Forelimb muscle (tissue), 1 donor: ENCODE results near the gene ANXA5. TPM values are rescaled to one million over a fixed set of nuclear protein-coding genes. Genes with fewer than 3 reads are reported as not detected.
A peak's percentile ranks its signal among the peaks of the same experiment; 100 is the strongest.
"Not testable (repeated sequence)": the region's sequence is repeated elsewhere in the genome, so short reads cannot be mapped to it uniquely, and the experiment has no call there.

Experiments
- DNase-seq: peaks from one replicate; pipeline ENCODE4 v3.0.0-alpha.2; 2013; ENCODE audit warnings: low read depth
- polyA plus RNA-seq: library from polyadenylated mRNA; unstranded; fragments of 120-200 nt; gene quantifications from one replicate; pipeline ENCODE4 v1.2.1, GENCODE V29; 2013; ENCODE audit not compliant: insufficient read length

Gene ANXA5
- polyA plus RNA-seq, 1 donor, result 258 TPM

DNA sequence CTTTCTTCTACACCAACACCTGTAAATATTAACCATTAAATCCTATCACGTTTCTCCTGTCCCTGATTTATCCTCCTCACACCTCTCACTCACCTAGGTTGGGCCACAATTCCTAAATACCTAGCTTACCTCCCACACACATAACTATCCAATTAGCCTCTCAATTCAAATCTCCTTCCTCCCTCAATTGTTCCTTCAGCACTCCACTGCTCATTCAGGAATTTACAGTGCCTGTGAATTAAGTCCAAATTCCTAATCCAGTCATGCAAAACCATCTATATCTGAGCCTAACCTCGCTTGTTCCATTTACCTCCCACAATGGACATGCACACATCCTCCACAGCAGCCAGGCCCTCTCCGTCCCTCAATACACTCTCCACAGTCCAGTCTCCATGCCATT, 17.5 kb downstream of the ANXA5 start:
- DNase-seq, result no peak

DNA sequence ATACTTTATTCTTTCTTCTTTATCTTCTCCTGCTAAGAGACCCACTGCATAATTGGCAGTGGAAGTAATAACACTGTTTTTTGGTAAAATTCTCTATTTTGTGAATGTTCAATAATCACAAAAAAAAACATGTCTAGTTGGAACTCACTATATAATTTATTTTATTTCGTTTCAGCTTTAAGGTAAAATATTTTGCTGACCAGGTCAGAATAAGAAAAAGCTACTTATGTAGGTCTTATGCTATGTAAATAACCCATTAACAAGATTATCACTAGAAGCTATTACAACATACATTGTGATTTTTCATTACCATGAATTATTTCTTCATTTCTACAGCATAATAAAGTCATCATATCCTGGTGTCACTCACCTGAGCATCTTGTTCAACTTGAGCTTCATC, 19.3 kb downstream of the ANXA5 start:
- DNase-seq, result no peak

DNA sequence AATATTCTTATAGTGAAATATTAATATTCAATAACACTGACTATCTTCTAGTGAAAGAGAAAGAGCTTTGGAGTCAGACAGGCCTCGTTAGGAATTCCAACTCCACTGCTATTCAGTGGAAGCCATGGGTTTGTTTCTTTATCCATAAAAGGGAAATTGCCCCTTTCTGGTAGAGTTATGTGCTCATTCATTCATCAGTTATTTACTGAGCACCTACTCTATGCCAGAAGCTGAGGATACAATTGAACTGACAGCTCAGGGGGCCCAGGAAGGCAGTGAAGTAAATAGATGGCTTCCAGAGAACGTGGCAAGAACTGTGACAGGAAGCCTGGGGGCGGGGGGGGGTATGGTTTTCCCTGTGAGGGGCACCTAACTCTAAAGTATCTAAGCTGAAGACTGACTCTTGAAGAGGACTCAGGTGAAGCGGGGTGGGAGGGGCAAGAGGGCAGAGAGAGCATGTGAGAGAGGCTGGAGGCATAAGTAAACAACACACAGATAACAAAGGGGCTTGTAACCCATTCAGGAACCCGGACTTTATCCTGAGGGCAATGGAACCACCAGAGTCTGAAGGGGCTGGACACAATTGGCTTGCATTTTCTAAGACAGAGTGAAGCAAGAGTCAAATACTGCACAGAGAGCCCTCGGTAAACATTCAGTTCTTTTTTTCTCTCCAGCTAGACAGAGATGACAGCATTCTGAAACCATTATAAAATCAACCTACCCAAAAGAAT, 20.3 kb downstream of the ANXA5 start:
- DNase-seq, result no peak

DNA sequence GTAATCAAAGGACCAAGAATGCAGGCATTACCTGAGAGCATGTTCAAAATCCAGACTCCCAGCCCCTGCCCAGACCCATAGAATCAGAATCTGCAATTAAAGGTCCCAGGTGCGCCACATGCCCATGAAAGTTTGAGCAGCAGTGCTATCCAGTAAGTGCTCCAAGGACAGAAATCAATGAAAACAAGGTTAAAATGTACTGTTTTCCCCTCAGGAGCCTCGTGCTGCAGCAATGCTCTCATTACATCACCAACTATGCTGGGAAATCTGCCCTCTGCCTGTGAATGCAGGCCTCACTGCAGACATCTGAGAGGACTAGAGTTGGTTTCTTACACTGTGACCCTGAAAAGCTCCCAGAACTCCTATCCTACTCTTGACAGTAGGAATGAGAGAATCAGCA, 21.1 kb downstream of the ANXA5 start:
- DNase-seq, result no peak

DNA sequence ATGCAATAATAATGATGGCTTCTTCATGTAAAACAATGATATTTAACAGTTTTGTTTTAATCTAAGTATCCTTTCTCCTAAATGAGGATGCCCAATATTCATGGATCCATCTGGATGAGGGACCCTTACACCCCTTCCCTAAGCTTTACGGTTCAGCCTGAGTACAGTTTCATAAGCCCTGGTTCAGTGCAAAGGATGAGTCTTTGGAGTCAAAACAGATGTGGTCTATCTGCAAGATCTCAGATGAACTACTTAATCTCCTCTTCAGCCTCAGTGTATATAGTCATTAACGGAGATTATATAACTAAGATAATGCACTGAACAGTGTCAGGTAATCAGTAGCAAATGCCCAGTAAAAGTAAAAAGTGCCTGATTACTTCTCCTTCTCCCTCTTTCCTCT, 22.1 kb downstream of the ANXA5 start:
- DNase-seq, result no peak

DNA sequence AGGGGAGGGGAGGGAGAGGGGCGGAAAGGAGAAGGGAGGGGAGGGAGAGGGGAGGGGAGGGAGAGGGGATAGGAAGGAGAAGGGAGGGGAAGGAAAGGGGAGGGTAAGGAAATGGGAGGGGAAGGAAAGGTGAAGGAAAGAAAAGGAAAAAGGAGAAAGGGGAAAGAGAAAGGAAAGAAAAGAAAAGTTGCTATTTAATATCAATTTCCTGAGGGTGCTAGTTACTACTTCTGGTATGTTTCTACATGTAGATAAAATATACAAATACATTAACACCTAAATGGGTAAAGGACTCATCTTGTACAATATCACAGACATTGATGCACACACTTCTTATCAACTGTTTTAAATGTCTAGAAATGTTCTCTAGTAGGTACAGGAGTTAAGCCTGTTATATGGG, 22.6 kb downstream of the ANXA5 start:
- DNase-seq, result no peak

DNA sequence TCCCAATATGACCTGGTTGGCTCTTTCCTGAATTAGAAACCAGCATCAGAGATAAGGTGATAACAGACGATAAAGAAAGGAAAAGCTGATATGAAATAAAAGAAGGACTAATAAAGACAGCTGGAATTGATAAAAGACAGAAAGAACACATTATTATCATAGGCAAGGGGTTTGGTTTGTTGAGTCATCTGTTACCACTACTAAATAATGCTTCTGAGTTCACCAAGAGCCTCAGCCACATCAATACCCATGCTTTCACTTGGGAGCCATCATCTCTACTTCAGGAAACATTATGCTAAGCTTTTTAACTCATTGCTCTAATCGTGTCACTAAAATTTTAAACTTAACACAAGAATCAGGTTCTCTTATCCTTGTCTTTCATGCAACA, 27.6 kb downstream of the ANXA5 start:
- DNase-seq, result no peak

DNA sequence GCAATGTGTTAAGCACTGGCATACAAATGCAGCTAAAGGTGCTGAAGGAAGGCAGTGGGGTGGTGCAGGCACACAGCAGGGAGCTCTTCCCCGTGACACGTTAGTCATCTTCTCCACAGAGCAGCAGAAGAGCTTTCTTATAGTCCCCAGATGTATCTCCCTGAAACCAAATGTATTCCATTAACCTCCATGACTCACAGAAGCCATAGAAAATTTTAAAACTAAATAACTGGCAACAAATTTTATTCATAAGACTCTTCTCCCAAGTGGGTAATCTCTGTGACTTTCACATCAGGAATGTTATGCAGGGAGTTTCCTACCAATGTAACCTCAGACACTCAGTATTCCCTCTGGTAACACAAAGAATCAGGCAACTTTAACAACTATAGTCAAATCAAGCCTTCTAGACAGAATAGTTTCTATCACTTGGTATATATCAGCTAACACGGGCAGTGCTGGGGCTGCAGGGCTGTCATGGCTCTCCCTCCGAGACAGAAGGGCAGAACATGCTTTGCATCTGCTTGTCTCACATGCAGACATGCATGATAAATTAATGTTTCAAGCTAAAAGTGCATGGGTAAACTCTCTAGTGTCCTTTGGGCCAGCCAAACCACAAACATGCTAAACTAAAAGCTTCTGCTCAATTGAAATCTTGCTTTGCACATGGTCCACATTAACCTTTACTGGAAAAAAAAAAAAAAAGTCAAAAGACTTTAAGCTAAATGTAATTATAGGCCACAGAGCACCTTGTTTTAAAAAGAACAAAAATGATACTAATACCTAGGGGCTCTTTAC, 28.2 kb downstream of the ANXA5 start:
- DNase-seq, result no peak

DNA sequence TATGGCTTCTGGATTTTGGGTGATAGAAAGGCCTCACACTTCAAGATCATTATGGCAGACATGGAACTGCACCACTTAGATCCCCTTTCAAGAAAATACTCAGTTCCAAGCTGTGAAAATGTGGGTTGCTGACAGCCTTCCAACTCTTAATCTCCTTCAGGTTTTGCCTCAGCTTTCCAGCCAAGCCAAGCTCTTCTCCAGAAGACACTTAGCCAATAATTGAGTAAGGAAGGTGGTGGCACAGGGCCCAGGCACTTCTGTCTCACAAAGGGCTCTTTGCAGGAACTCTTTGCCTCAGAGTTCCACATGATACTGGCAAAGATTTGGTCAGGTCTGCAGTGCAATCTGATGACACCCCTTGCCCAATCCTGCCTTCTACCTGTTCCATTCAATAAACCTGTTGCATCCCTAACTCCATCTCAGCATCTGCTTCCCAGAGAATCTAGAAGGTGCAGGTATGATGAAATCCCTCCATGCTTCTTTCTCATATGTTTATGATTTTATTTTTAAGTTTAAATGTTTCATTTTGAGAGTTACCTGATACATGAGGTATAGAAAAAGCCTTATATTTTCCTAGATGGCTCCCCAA, 30.6 kb downstream of the ANXA5 start:
- no peak for DNase-seq

DNA sequence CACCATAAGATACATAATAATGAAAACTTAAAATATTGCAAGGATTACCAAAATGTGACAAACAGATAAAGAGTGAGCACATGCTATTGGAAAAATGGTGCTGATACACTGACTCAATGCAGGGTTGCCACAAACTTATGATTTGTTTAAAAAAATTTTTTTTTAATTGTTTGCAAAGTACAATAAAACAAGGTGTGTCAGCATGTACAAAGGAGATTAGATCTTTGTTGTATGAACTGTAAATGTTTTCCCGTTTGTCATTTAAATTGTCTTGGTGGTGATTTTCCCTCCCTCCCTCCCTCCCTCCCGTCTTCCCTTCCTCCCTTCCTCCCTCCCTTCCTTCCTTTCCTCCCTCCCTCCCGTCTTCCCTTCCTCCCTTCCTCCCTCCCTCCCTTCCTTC, 31.4 kb downstream of the ANXA5 start:
- no peak for DNase-seq

DNA sequence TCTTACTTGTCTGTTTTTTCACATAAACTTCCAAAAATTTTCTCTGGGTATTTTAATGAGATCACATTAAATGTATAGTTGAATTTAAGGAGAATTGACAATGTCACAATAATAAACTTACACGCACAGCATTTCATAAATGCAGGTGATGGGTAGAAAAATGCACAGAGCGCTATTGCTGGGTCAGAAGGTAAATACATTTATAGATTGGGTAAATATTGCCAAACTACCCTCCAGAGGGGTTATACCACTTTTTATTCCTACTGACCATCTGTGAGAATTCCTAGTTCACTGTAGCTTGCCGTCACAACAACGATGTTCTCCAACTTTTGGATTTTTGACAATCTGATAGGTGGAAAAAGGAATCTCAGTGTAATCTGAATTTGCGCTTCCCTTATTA, 34.6 kb downstream of the ANXA5 start:
- DNase-seq, result no peak

DNA sequence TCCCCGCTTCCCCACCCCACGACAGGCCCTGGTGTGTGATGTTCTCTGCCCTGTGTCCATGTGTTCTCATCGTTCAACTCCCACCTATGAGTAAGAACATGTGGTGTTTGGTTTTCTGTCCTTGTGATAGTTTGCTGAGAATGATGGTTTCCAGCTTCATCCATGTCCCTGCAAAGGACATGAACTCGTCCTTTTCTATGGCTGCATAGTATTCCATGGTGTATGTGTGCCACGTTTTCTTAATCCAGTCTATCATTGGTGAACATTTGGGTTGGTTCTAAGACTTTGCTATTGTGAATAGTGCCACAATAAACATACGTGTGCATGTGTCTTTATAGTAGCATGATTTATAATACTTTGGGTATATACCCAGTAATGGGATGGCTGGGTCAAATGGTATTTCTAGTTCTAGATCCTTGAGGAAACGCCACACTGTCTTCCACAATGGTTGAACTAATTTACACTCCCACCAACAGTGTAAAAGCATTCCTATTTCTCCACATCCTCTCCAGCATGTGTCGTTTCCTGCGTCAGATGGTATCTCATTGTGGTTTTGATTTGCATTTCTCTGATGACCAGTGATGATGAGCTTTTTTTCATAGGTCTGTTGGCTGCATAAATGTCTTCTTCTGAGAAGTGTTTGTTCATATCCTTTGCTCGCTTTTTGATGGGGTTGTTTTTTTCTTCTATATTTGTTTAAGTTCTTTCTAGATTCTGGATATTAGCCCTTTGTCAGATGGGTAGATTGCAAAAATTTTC, 36.4 kb downstream of the ANXA5 start:
- DNase-seq, result not testable (repeated sequence)

DNA sequence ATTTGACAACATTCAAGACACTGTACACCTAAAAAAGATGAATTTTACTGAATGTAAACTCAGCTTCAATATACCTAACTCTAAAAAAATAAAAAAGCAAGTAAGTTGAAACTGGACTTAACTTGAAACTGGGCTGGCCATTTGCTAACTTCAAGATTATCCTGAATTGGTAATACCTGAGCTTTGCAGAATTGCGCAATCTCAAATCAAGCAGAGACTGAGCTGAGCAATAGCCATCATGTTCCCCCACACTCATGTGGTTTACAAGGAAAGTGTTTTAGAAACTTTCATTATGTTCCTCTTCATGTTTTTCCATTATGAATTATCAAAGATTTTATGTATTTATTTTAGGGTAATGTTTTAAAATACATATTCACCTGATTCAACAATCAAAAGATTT, 38.7 kb downstream of the ANXA5 start:
- no peak for DNase-seq

DNA sequence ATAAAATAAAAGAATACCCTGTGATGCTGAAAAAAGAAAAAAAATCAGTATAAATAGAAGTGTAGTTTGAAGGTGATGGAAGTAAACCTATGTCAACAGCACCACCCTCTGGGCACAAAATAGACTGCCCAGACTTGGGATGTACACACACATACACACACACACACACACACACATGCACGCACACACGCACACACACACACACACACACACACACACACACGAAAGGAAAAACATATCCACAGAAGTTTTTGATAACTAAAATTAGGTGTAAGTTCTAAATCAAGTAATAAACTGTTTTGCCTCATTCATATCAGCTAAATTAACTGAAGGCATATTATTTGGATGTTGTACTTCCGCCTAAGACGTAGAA, 40.5 kb downstream of the ANXA5 start:
- peak; percentile 32 for DNase-seq

DNA sequence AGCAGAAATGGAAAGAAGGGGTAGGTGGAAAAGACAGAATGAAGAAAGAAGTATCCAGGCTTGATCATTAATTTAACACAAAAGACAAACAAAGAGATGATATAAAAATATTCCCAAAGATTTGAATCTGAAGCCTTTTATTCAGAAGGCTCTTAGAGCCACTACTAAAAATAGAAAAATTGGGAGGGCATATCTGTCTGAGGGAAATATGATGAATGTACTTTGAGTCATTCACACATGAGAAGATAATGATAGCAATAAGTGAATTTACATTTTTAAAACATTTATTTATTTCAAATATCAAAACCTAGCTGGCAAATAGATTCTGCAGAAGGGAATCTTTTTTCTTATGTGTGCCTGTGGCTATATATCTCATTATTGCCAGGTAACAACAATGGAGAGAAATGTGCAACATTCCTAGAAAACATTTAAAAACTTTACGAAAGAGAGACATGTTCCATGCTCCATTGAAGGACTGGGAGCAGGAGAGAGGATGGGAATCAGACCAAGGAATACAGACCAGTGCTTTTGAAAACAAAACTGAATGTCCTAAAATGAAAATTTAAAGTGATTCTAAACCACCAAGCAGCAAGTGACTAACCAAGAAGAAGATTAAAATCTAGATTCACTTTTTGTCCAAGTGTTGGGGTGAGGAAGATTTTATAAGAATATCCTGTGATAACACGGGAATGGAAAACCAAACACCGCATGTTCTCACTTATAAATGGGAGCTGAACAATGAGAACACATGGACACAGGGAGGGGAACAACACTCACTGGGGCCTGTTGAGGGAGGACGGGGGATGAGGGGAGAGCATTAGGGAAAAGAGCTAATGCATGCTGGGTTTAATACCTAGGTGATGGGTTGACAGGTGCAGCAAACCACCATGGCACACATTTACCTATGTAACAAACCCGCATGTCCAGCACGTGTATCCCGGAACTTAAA, 41.2 kb downstream of the ANXA5 start:
- no peak for DNase-seq

DNA sequence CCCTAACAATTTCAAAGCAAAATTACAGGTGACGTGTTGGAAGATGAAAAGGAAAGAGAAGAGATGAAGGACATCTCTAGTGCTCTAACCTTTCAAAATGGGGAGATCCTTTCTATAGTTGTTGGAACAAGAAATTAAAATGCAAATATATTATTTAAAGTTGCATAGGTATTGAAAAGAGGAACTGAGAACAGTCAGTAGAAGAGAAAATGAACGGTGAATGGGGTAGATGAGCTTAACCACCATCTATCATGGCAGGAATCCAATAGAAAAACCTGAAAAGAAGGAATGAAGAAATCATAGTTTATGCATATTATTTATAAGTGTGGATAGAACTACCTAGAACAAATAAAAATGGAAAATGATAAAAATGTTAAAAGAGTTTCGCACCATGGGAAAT, 42.0 kb downstream of the ANXA5 start:
- no peak for DNase-seq

DNA sequence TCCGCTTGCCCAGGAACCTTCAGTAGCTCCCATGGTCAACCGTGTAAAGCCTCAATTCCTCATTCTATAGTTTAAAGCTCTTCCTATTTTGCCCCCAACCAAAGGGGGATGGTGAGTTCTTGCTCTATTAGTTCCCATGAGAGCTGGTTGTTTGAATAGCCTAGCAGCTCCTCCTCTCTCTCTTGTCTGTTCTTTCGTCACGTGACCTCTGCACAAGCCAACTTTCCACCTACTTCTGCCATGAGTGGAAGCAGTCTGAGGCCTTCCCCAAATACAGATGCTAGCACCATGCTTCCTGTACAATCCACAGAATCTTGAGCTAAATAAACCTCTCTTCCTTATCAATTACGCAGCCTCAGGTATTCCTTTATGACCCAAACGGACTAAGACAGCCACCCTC, 42.8 kb downstream of the ANXA5 start:
- no peak for DNase-seq

DNA sequence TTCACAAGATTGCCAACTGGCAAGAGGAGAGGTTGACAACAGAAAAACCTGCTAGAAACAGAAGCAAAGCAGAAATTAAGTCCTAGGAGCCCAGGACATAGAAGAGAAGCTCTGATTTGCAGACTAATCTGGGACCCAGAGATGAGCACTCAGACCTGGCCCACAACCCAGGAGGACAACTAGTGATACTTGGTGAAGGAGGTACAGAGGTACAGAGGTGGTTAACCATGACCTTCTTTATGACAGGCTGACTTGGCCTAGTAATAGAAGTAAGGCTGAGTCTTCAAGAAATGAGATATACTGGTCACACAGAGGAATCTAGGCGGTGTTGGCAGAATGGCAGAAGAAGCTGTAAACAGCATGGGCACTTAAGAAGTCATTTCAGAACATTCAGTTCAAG, 43.6 kb downstream of the ANXA5 start:
- no peak for DNase-seq

DNA sequence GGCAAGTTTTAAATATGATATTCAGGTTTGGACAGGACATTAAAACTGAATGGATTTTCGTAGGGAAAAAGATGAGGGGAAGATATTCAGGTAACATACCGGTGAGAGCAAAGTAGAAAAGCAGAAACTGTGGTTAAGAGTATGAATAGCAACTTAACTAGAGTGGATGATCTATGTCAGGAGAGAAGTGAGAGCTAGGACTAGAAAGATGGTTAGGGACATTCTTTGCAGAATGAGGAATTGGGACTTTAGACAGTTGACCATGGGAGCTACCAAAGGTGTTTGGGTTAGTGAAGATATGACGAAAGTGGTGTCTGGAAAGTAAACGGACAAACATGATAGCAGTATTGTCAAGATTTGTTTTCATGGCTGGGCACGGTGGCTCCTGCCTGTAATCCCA, 45.2 kb downstream of the ANXA5 start:
- no peak for DNase-seq

DNA sequence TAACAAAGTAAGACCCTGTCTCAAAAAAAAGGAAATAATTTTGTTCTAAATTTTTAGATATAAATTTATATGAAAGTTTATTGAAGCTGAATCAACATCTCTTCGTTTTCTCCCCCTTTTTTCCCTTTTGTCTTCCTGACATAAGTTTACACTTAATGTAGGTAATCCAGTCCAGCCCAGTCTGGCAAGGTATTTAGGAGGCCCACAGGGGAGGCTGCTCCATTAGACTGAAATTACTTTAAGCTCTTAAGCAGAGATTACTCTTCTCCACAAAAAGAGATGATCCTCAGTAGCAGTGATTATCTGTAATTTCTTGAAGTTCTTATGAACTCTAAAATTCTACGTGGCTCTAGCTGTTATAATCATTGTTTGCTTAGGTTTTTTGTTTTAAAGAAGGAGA, 46.0 kb downstream of the ANXA5 start:
- no peak for DNase-seq

DNA sequence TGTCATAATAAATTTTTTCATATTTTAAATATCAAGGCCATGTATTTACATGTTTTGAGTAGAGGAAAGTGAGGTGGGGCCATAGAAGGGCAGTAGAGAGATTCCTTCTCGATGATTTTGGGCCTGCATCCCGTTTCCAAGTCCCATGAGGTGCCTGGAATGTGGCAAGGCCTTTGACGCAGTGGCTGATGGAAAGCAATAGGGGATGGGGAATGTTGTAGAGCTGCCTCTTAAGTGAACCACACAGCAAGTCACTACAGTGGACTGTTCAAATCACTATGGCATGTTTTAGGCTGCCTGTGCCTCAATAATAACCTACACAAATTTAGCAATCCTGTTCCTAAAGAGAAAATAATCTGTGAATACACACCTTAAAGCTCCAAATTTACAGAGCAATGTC, 48.3 kb downstream of the ANXA5 start:
- DNase-seq, result no peak
